ENCODE data around the gene STARD10.

DNA sequence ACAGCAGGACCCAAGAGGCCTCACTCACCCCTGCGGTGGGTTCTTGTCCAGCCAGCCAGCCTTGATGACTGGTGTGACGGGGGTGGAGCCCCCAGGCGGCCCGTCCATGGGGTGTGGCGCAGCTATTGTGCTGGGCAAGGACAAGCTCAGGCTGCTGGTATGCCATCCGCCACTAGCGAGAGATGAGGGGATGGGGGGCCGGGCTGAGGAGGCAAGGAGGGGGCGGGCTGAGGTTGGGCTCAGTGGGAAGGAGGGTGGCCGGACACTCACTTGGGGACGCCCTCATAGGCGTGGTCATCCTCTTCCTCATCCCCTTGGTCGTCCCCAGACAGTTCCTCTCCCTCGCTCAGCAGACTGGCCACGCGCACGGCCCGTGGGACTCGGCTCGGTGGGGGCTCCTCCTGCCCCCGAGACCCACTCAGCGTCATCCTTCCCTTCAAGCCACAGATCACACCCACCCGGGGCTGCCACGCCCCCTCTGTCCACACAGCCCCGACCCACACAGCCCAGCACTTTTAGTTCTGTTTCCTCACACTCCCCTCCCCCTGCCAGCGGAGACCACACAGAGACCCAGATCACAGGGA is 81.6 kb downstream of the STARD10 start:
- no peak for TF ChIP-seq SIN3A (IDR thresholded peaks at IDR 0.05; ENCODE audit: borderline replicate concordance, insufficient read depth, low read length)
- TF ChIP-seq, protein P1, sequence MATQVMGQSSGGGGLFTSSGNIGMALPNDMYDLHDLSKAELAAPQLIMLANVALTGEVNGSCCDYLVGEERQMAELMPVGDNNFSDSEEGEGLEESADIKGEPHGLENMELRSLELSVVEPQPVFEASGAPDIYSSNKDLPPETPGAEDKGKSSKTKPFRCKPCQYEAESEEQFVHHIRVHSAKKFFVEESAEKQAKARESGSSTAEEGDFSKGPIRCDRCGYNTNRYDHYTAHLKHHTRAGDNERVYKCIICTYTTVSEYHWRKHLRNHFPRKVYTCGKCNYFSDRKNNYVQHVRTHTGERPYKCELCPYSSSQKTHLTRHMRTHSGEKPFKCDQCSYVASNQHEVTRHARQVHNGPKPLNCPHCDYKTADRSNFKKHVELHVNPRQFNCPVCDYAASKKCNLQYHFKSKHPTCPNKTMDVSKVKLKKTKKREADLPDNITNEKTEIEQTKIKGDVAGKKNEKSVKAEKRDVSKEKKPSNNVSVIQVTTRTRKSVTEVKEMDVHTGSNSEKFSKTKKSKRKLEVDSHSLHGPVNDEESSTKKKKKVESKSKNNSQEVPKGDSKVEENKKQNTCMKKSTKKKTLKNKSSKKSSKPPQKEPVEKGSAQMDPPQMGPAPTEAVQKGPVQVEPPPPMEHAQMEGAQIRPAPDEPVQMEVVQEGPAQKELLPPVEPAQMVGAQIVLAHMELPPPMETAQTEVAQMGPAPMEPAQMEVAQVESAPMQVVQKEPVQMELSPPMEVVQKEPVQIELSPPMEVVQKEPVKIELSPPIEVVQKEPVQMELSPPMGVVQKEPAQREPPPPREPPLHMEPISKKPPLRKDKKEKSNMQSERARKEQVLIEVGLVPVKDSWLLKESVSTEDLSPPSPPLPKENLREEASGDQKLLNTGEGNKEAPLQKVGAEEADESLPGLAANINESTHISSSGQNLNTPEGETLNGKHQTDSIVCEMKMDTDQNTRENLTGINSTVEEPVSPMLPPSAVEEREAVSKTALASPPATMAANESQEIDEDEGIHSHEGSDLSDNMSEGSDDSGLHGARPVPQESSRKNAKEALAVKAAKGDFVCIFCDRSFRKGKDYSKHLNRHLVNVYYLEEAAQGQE (IDR thresholded peaks at IDR 0.05; ENCODE audit: insufficient read depth in 1 of 2, low read depth in 2 of 2, low read length in 2 of 2), result no peak
- no peak for TF ChIP-seq POLR2AphosphoS5 (IDR thresholded peaks at IDR 0.05; ENCODE audit: low read depth, low read length)
- TF ChIP-seq TAF1 (IDR thresholded peaks at IDR 0.05; ENCODE audit: borderline replicate concordance, insufficient read depth, low read length), result no peak
- TF ChIP-seq FOXP2 (optimal IDR thresholded peaks at IDR 0.05; ENCODE audit: borderline replicate concordance, extremely low read depth, extremely low read length, insufficient read depth), result no peak

Measured in PFSK-1 (cell line).